ENCODE results near the gene SLFN14.
"Not testable (repeated sequence)": the region's sequence is repeated elsewhere in the genome, so short reads cannot be mapped to it uniquely, and the experiment has no call there.

SLFN14 gene

DNA sequence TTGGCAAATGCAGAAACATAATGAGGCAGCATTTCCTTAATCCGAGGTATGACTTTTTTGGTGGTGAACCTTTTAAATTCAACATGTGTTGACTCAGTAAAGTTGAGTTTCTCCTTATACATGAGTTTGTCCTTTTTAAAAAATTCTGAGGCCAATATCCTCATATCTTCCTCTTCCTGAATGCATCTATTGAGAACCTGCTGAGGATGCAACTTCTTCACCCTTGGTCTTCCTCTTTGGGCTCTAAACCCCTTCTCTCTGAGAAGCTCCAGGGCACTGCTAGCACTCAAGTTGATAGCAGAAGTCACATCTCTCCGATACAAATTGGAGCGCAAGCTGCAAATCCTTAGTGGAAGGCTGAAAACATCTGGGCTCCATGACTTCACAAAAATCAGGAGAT, 3.3 kb downstream of the SLFN14 start:
- DNase-seq: no peak

DNA sequence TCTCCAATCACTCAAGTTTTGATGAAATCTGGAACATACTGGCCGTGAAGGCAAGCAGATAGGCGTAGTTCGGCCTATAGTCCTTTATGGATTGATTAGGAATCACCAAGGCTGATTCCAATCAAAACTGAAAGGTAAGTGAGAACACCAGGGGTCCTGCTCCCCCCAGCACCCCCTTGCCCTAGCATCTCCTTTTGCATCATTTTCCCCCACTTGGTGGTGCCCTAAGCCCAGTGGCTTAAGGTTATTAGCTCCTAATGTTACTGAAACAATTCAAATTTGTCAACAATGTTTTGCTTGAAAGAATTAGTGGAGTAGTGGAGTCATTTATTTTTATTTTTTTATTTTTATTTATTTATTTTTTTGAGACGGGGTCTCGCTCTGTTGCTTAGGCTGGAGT, 4.9 kb downstream of the SLFN14 start:
- DNase-seq: peak; percentile 3

DNA sequence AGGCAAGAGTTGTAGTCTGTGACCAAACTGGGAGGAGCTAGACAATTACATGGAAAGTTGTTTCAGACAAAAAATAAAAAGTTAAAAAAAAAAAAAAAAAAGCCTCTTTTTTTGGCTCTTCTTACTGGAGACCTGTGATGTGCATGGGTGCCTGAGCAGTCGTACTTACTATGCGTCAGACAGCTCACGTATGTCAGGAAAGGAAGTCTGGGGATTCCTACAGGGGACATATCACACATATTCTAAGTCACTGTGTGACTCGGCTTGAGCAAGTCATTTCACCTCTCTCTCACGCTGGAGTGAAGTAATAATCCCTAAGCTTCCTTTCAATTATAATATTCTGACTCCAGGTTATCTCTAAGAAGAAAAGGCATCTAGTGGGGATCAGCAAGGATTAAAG, 6.0 kb downstream of the SLFN14 start:
- no peak for DNase-seq

GRCh38 chr17:35553310-35553709, 7.3 kb downstream of the SLFN14 start:
- no peak for DNase-seq

GRCh38 chr17:35548978-35549377, 11.6 kb downstream of the SLFN14 start:
- no peak for DNase-seq

GRCh38 chr17:35548208-35548810, 12.3 kb downstream of the SLFN14 start:
- no peak for DNase-seq

DNA sequence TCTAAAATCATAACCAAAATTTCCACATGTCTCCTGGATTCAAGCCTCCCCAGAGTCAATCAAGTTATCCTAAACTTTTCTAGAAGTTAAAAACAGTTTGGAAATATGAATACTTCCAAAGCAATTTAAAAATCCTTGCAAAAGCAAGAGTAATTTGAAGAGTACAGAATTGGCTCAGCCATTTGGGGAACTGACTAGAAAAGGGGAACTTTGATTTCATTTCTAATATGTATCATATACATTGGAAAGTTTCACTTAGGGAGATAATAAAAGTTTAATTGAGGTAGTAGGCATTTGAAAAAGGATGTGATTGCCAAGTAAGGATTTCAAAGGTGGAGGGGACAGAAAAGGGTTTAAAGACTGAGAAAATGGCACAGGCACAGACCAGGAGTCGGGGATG, 14.1 kb downstream of the SLFN14 start:
- DNase-seq: no peak

DNA sequence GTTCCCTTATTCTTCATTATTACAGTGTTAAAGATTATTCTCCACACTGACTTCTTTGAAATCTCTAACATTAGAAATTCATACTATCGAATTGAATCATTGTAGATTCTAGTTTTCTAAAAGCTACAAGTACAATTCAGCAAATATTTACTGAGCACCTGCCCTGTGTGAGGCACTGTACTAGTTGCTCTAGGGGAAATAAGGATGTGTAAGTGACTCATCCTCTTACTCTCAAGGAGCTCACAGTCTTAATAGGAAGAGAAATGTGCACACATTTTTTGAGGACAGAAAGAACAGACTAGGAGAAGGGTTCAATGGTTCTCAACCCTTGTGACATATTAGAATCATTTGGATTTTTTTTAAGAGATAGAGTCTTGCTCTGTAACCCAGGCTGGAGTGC, 15.5 kb downstream of the SLFN14 start:
- no peak for DNase-seq

DNA sequence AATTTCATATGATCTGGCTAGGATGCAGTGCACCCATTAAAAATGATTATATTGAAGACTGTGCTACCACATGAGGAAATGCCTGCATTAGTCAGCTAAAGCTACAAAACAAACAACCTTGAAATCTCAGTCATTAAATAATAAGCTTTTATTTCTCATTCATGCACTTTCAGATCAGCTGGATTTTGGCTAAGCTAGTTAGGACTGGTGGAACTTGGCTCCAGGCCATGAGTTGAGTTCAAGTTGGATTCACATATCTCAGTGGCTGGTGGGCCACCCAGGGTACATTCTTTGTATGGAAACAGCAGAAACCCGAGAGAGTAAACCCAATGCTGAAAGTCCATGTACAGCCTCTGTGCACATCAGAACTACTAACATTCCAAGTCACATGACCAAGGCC, 16.8 kb downstream of the SLFN14 start:
- no peak for DNase-seq

DNA sequence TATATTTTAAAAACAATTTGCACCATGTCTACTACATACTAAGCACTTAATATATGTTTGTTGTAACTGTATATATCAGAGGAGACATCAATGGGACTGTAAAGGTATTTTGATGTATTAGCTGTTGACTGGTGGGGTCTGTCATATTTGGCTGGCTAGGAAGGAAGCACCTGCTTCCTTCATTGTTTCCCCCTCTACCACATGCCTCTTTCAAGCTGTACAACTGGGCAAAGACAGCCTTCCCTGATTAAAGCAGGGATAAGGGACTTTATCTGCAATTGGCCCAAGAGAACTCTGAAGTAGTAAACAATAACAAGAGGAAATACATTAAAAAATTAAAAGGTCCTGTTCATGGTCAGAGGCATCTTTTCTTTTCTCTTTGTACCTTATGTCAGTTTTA, 17.6 kb downstream of the SLFN14 start:
- DNase-seq: no peak

DNA sequence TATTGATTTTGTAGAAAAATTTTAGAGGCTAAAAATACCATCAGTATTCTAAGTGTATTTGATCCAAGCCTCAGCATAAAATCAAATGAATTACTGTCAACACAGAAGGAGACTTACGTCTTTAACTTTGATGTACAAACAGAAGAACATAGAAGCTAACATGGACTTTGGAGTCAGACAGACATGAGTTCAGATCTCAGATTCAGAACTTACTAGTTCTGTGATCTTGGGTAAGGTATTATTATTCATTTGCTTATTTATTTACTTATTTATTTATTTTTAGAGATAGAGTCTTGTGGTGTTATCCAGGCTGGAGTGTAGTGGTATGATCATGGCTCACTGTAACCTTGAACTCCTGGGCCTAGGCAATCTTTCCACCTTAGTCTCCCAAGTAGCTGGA, 19.2 kb downstream of the SLFN14 start:
- no peak for DNase-seq

DNA sequence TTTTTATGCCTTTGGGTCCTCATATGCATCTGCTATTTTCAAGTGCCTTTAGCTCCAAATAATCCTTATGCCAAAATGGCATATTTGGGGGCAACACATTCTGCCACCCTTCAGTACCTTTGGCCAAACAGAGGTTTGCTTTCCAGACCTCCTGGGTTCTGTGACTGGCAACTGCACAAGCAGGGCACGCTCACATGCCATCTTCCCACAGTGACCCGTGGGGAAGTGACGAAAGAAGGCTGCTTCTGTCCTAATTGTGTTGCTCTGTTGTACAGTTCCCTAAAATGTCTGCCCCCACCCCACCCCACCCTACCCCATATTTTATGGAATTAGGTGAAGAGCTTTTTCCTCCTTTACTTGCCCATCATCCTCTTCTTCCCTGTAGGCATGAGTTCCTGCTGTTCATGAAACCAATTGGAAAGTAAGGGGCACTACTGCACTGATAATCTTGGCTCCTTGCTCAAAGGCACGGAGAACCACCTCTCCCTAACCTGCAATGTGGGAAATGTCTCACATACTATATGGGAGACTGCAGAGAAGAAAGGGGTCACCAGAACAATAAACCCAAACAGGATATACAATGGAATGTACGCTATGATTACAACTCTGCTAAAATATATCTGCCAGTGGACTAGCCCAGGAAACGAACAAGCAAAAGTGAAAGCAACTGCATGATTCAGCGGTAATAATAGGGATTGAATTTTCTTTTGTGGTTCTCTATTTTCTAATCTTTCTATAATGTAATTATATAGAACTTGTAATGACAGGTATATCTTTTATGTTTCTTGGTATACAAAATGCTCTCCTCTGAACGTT, 19.8 kb downstream of the SLFN14 start:
- peak; percentile 17 for DNase-seq

DNA sequence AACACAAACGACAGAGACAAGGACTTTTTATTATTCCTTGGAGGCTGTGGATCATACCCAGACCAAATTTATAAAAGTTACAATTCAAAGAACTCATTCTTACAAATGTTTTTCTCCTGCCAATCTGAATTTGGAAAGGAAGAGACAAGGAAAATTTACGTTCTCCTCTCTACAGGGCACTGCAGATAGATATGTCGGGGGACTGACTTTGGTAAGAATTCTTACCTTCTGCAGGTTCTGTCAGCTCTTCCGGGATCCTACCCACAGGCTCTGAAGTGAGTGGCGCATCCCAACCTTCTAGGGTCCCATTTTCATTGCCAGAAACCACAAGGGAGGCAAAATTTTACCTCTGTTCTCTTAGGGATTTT, 21.0 kb downstream of the SLFN14 start:
- no peak for DNase-seq

GRCh38 chr17:35537601-35538141, 22.9 kb downstream of the SLFN14 start, which contains the start of gene SLFN12L:
Gene SLFN12L, minus strand, starts transcription at chr17:35537678. Its CDS starts 15,314 bp downstream, at chr17:35522364.
- no peak for DNase-seq

DNA sequence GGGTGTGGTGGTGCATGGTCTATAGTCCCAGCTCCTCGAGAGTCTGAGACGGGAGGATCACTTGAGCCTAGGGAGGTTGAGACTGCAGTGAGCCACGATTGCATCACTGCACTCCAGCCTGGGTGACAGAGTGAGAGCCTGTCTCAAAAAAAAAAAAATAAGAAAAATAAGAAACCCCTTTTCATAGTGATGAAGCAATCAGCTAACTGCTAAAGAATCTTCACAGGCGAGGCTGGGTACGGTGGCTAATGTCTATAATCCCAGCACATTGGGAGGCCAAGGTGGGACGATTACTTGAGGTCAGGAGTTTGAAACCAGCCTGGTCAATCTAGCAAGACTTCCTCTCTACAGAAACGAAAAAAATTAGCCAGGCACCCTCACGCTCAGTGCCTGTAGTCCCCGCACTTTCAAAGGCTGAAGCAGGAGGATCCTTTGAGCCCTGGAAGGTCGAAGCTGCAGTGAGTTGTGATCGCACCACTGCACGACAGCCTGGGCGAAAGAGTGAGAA, 23.9 kb downstream of the SLFN14 start:
- DNase-seq: peak; percentile 17

DNA sequence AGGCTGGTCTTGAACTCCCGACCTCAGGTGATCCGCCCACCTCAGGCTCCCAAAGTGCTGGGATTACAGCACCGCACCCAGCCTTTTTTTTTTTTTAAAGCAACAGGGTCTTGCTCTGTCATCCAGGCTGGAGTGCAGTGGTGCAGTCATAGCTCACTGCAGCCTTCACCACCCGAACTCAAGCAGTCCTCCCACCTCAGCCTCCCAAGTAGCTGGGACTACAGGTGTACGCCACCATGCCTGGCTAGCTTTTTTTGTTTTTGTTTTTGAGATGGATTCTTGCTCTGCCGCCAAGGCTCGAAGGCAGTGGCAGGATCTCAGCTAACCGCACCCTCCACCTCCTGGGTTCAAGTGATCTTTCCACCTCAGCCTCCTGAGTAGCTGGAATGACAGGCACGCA, 25.2 kb downstream of the SLFN14 start:
- DNase-seq: not testable (repeated sequence)

GRCh38 chr17:35534576-35535093, 26.0 kb downstream of the SLFN14 start:
- DNase-seq: no peak

- DNase-seq: no peak
Observed at GRCh38 chr17:35531160-35531559, 29.5 kb downstream of the SLFN14 start.

- DNase-seq: no peak
Observed at GRCh38 chr17:35529866-35530265, 30.8 kb downstream of the SLFN14 start.

DNA sequence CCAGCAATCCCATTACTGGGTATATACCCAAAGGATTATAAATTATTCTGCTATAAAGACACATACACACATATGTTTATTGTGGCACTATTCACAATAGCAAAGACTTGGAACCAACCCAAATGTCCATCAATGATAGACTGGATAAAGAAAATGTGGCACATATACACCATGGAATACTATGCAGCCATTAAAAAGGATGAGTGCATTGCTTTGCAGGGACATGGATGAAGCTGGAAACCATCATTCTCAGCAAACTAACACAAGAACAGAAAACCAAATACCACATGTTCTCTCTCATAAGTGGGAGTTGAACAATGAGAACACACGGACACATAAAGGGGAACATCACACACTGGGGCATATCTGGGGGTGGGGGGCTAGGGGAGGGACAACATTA, 31.3 kb downstream of the SLFN14 start:
- DNase-seq: not testable (repeated sequence)

- no peak for DNase-seq
Observed at GRCh38 chr17:35523296-35523695, 37.3 kb downstream of the SLFN14 start.

- DNase-seq: peak; percentile 31
Observed at GRCh38 chr17:35521654-35522256, 38.9 kb downstream of the SLFN14 start.

GRCh38 chr17:35521150-35521549, 39.5 kb downstream of the SLFN14 start:
- DNase-seq: no peak
